GM23248 (cell line): ENCODE data around the gene PFKP. TPM values are rescaled to one million over a fixed set of nuclear protein-coding genes. Genes with fewer than 3 reads are reported as not detected.

ENCODE experiments used
- DNase-seq: peaks from one replicate; pipeline ENCODE4 v3.0.0-alpha.2; 2015
- H2AFZ ChIP-seq: fragments of 200-600 bp; sonication (generic); 2 replicates; pipeline ENCODE4 v1.6.1; 2016; ENCODE audit warnings: antibody characterized with exemption
- H3F3A ChIP-seq: fragments of 200-600 bp; sonication (generic); 2 replicates; pipeline ENCODE4 v1.6.1; 2016; ENCODE audit warnings: mild to moderate bottlenecking, antibody characterized with exemption, mixed run types; ENCODE audit not compliant: insufficient read depth
- H3K27ac ChIP-seq: fragments of 200-600 bp; sonication (generic); 2 replicates; pipeline ENCODE4 v1.5.1; 2016; ENCODE audit warnings: mild to moderate bottlenecking
- H3K27me3 ChIP-seq: fragments of 200-600 bp; sonication (generic); replicated peaks from 2 replicates; pipeline ENCODE4 v1.6.1; 2016; ENCODE audit warnings: mild to moderate bottlenecking; ENCODE audit not compliant: insufficient read depth
- H3K36me3 ChIP-seq: fragments of 200-600 bp; sonication (generic); 2 replicates; pipeline ENCODE4 v1.6.1; 2016; ENCODE audit warnings: low read depth, mild to moderate bottlenecking
- H3K4me1 ChIP-seq: fragments of 200-600 bp; sonication (generic); 2 replicates; pipeline ENCODE4 v1.6.1; 2016; ENCODE audit warnings: mild to moderate bottlenecking; ENCODE audit not compliant: insufficient read depth
- H3K4me2 ChIP-seq: fragments of 200-600 bp; sonication (generic); one replicate; pipeline ENCODE4 v1.6.1; 2016; ENCODE audit warnings: mild to moderate bottlenecking; ENCODE audit not compliant: unreplicated experiment
- H3K4me3 ChIP-seq: fragments of 200-600 bp; sonication (generic); 2 replicates; pipeline ENCODE4 v1.5.1; 2016; ENCODE audit warnings: mild to moderate bottlenecking
- H3K79me2 ChIP-seq: fragments of 200-600 bp; sonication (generic); 2 replicates; pipeline ENCODE4 v1.6.1; 2016; ENCODE audit warnings: mild to moderate bottlenecking; ENCODE audit not compliant: insufficient read depth
- H3K9ac ChIP-seq: fragments of 200-600 bp; sonication (generic); 2 replicates; pipeline ENCODE4 v1.6.1; 2016; ENCODE audit warnings: mild to moderate bottlenecking
- H3K9me2 ChIP-seq: fragments of 200-600 bp; sonication (generic); 2 replicates; pipeline ENCODE4 v1.6.1; 2016; ENCODE audit warnings: mixed run types, mild to moderate bottlenecking, moderate library complexity; ENCODE audit not compliant: insufficient read depth
- H3K9me3 ChIP-seq: fragments of 200-600 bp; sonication (generic); one replicate; pipeline ENCODE4 v1.6.1; 2017; ENCODE audit warnings: low read depth
- H4K20me1 ChIP-seq: fragments of 200-600 bp; sonication (generic); 2 replicates; pipeline ENCODE4 v1.6.0; 2016; ENCODE audit not compliant: insufficient read depth
- EZH2 ChIP-seq: fragments of 200-600 bp; sonication (generic); IDR thresholded peaks from 2 replicates; pipeline ENCODE4 v1.6.1; 2018; ENCODE audit warnings: antibody characterized with exemption, mild to moderate bottlenecking; ENCODE audit not compliant: insufficient read depth, poor library complexity, severe bottlenecking
- EZH2phosphoT487 ChIP-seq: fragments of 200-600 bp; sonication (generic); IDR thresholded peaks from 2 replicates; pipeline ENCODE4 v1.6.1; 2018; ENCODE audit warnings: antibody characterized with exemption, moderate library complexity, mild to moderate bottlenecking, low read depth; ENCODE audit not compliant: insufficient read depth
- WGBS, 2 experiments: methylation state at CpG; one replicate each; pipeline ENCODE4 v1.1.6; 2015 to 2017; ENCODE audit warnings: low lambda C conversion rate in 2 of 2, low coverage in 1 of 2; ENCODE audit errors: missing lambda C conversion rate in 2 of 2; 5-methylcytosine and 5-hydroxymethylcytosine counted together
- in situ Hi-C: fragments of 300-500 bp; cut with MboI; formaldehyde crosslinking; loops from 2 replicates; pipeline ENCODE4 v1.15.0; 2020
- polyA plus RNA-seq: library from polyadenylated mRNA; unstranded; fragments of >200 nt; fragmentation: Nextera tagmentation; extraction: Ambion mirVana; gene quantifications from 2 replicates; pipeline ENCODE4 v1.2.1, GENCODE V29; 2016
- total RNA-seq: library from RNA; depleted of rRNA; stranded (reverse); fragments of >200 nt; shearing (Covaris generic); gene quantifications from 2 replicates; pipeline ENCODE4 v1.2.3, GENCODE V29; 2014

Gene PFKP
- total and polyA plus RNA-seq, 2 experiments from 2014 or later, result 133 to 159 TPM

DNA sequence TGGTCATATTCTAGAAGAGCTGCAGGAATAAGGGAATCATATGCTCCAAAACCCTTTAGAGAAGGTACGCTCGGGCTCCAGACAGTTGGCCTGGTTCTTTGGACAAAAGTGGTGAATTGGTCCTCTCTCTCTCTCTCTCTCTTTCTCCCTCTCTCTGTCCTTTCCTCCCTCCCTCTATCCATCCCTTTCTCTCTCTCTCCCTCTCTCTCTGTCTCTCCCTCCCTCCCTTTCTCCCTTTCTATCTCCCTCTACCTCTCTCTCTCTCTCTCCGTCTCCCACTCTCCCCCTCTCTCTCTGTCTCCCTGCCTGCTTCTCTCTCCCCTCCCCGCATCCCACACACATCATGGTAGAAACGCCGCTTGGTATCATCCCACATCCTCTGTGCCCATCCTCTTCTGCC, 19.8 kb upstream of the PFKP start:
- Histone ChIP-seq H3K4me2 (no peak overlapping the region), H3K9me2 (no peaks in the 10 kb centered on the region), H3K9me3 (no peaks in the 10 kb centered on the region), H3F3A (peaks cover 42% of the 10 kb centered on the region), H3K4me3 (no peak overlapping the region), H3K79me2 (no peaks in the 10 kb centered on the region), H3K4me1 (peaks cover 40% of the 10 kb centered on the region), H3K27me3 (no peaks in the 10 kb centered on the region), H2AFZ (0 out of 2 replicates have a peak overlapping the region, but pooled peaks have one; percentile 20), H4K20me1 (no peaks in the 10 kb centered on the region), H3K36me3 (no peaks in the 10 kb centered on the region), H3K27ac (peak overlapping the region; percentile 42), H3K9ac (0 out of 2 replicates have a peak overlapping the region, but pooled peaks have one; percentile 26)
- in situ Hi-C loops, result no loop called here
- TF ChIP-seq EZH2phosphoT487, result no peak
- no peak for TF ChIP-seq EZH2
- WGBS, 2 experiments, result 93% methylated on average over 6 of the region's 6 CpGs
- no peak for DNase-seq

DNA sequence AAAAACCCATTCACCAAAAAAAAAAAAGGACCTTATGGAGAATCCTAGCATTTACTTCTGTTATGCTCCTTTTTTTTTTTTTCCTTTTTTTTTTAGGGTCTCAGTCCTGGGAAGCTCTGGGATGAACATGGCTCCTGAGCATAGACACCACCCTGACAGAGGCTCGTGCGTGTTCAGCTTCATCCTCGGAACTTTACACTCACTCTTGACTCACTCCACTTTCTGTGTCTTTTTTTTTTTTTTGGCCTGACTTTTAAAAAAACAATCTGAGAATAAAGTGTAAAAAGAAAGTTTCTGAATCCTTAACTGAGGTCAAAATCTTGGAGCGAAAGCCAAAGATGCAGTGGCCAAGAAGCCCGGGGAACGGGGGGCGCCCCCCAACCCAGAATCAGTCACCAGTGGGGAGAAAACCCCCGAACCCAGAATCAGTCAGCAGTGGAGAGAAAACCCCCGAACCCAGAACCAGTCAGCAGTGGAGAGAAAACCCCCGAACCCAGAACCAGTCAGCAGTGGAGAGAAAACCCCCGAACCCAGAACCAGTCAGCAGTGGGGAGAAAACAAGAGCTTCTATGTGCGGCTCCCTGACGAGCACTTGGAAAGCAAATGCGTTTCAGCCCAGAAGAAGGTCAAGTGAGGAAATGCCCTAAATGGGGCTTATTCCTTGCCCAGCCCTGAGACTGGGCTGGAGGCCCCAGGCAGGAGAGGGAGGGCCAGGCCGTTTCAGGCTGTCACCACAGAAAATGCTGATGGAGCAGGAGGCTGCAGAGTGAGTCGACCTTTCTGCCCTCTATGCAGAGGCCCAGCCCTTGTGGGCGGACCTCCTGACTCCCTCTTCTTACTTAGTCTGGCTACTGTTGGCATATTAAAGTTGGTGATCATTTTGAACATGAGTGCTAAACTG, 19.0 kb upstream of the PFKP start:
- Histone ChIP-seq H3K27ac (peak overlapping the region; percentile 42), H4K20me1 (no peaks in the 10 kb centered on the region), H3K4me2 (peak overlapping the region; percentile 16), H3K4me1 (peaks cover 40% of the 10 kb centered on the region), H3K79me2 (no peaks in the 10 kb centered on the region), H3K9me3 (no peaks in the 10 kb centered on the region), H3K36me3 (no peaks in the 10 kb centered on the region), H3K9ac (peak overlapping the region; percentile 44), H3K9me2 (no peaks in the 10 kb centered on the region), H2AFZ (peak overlapping the region; percentile 65), H3F3A (peaks cover 42% of the 10 kb centered on the region), H3K4me3 (no peak overlapping the region), H3K27me3 (no peaks in the 10 kb centered on the region)
- in situ Hi-C loops, result no loop called here
- WGBS, 2 experiments, result 60 to 61% methylated on average over 15 to 17 of the region's 17 CpGs
- TF ChIP-seq EZH2 (no peak), EZH2phosphoT487 (no peak)
- peak; percentile 87 for DNase-seq

DNA sequence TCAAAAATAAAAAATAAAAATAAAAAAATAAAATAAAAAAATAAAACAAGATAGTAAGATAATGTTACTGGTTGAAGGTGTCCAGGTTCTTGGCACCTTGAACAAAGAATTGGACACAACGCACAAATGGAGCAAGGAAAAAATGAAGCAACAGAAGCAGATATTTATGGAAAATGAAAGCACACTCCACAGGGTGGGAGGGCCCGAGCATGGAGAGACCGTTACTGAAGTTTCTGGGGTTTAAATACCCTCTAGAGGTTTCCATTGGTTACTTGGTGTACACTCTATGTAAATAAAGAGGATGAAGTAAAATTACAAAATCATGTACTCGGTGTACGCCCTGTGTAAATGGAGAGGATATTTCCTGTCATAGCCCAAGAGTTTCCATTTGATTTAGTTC, 15.7 kb upstream of the PFKP start:
- TF ChIP-seq EZH2 (no peak), EZH2phosphoT487 (no peak)
- H3K4me2 ChIP-seq, result no peak overlapping the region
- no peaks in the 10 kb centered on the region for H3K9me3 ChIP-seq
- no peak overlapping the region for H3K4me3 ChIP-seq
- no peak for DNase-seq
- 66 to 71% methylated on average over 5 of the region's 5 CpGs for WGBS, 2 experiments
- H3F3A ChIP-seq, result peaks cover 14% of the 10 kb centered on the region
- H3K9ac ChIP-seq, result no peak overlapping the region
- no peaks in the 10 kb centered on the region for H4K20me1 ChIP-seq
- H2AFZ ChIP-seq, result no peak overlapping the region
- peaks cover 21% of the 10 kb centered on the region for H3K4me1 ChIP-seq
- in situ Hi-C loops, result no loop called here
- H3K9me2 ChIP-seq, result no peaks in the 10 kb centered on the region
- H3K27me3 ChIP-seq, result no peaks in the 10 kb centered on the region
- H3K79me2 ChIP-seq, result no peaks in the 10 kb centered on the region
- H3K36me3 ChIP-seq, result no peaks in the 10 kb centered on the region
- no peak overlapping the region for H3K27ac ChIP-seq

DNA sequence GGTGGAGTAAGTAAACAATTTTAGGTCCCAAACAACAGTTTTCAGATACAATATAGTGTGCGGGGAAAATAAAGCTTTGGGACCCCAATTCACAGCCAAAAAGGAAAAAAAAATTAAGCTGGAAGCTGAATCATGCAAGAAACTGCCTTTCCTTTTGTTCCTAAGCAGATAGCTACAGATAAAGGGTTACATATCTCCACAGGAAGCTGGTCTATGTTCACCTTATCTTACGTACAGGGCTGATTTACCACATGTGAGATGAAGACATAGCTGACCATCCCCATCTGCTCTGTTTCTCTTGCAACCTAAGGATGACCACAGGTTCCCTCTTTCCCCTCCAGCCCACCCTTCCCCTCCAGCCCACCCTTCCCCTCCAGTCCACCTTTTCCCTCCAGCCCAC, 14.2 kb upstream of the PFKP start:
- Histone ChIP-seq H3K4me1 (peaks cover 8% of the 10 kb centered on the region), H3K9me3 (no peaks in the 10 kb centered on the region), H3K27me3 (no peaks in the 10 kb centered on the region), H2AFZ (no peak overlapping the region), H3K79me2 (no peaks in the 10 kb centered on the region), H3K9ac (no peak overlapping the region), H4K20me1 (no peaks in the 10 kb centered on the region), H3F3A (peaks cover under 1% of the 10 kb centered on the region; the same call in 1 of the 2 replicates), H3K27ac (no peak overlapping the region), H3K4me2 (no peak overlapping the region), H3K4me3 (no peak overlapping the region), H3K36me3 (no peaks in the 10 kb centered on the region), H3K9me2 (no peaks in the 10 kb centered on the region)
- in situ Hi-C loops, result no loop called here
- 97 to 100% methylated on average over 2 of the region's 2 CpGs for WGBS, 2 experiments
- TF ChIP-seq EZH2phosphoT487 (no peak), EZH2 (no peak)
- no peak for DNase-seq
